Measurements from ENCODE around the gene SOX8. TPM values are rescaled to one million over a fixed set of nuclear protein-coding genes. Genes with fewer than 3 reads are reported as not detected.

Gene SOX8
- total and polyA plus RNA-seq, 2 experiments from 2014 or later: 5.7 to 26.2 TPM

DNA sequence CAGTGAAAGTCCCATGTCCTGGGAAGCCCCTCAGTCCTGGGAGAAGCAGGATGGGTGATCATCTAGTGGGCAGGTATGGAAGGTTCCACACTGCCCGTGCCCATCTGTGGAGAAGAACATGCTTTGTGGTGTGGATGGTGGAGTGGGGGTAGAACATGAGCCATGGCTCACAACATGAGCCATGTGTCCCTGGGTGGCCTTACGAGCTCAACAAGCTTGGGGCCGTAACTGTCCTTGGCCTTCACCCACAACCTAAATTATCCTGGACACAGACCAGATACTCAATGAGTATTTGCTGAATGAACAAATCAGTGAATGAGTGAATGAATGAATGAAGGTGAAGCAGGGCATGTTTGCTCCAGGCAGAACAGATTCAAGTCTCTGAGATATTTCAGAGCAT lies 13.5 kb downstream of the SOX8 start (continued):
- TF ChIP-seq, protein P1, sequence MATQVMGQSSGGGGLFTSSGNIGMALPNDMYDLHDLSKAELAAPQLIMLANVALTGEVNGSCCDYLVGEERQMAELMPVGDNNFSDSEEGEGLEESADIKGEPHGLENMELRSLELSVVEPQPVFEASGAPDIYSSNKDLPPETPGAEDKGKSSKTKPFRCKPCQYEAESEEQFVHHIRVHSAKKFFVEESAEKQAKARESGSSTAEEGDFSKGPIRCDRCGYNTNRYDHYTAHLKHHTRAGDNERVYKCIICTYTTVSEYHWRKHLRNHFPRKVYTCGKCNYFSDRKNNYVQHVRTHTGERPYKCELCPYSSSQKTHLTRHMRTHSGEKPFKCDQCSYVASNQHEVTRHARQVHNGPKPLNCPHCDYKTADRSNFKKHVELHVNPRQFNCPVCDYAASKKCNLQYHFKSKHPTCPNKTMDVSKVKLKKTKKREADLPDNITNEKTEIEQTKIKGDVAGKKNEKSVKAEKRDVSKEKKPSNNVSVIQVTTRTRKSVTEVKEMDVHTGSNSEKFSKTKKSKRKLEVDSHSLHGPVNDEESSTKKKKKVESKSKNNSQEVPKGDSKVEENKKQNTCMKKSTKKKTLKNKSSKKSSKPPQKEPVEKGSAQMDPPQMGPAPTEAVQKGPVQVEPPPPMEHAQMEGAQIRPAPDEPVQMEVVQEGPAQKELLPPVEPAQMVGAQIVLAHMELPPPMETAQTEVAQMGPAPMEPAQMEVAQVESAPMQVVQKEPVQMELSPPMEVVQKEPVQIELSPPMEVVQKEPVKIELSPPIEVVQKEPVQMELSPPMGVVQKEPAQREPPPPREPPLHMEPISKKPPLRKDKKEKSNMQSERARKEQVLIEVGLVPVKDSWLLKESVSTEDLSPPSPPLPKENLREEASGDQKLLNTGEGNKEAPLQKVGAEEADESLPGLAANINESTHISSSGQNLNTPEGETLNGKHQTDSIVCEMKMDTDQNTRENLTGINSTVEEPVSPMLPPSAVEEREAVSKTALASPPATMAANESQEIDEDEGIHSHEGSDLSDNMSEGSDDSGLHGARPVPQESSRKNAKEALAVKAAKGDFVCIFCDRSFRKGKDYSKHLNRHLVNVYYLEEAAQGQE (IDR thresholded peaks at IDR 0.05; ENCODE audit: unreplicated experiment): no peak
- TF ChIP-seq ZNF331 (CRISPR knock-in tag; IDR thresholded peaks at IDR 0.05; ENCODE audit: low read depth): no peak
- TF ChIP-seq JUNB (IDR thresholded peaks at IDR 0.05; ENCODE audit: unreplicated experiment): no peak
- TF ChIP-seq STAT1 (IDR thresholded peaks at IDR 0.05; ENCODE audit: unreplicated experiment): no peak
- no peak for TF ChIP-seq POLR2AphosphoS5 (IDR thresholded peaks at IDR 0.05; ENCODE audit: low read depth)
- no peak for TF ChIP-seq ETS1 (IDR thresholded peaks at IDR 0.05)
- TF ChIP-seq EZH2 (IDR thresholded peaks at IDR 0.05; ENCODE audit: low read depth, unreplicated experiment): no peak
- TF ChIP-seq NANOG (IDR thresholded peaks at IDR 0.05; ENCODE audit: borderline replicate concordance): no peak

GRCh38 chr16:995783-996182 lies 14.2 kb downstream of the SOX8 start:
- no peak for TF ChIP-seq POLR2AphosphoS5 (IDR thresholded peaks at IDR 0.05; ENCODE audit: low read depth)
- TF ChIP-seq ETS1 (IDR thresholded peaks at IDR 0.05): no peak
- no peak for TF ChIP-seq CTCF (conservative IDR thresholded peaks at IDR 0.05; ENCODE audit: low read depth in 2 of 2)
- TF ChIP-seq, protein P1 (IDR thresholded peaks at IDR 0.05; ENCODE audit: unreplicated experiment): no peak
- TF ChIP-seq ZNF331 (CRISPR knock-in tag; IDR thresholded peaks at IDR 0.05; ENCODE audit: low read depth): no peak
- no peak for TF ChIP-seq EZH2phosphoT487 (IDR thresholded peaks at IDR 0.05; ENCODE audit: unreplicated experiment)
- TF ChIP-seq STAT1 (IDR thresholded peaks at IDR 0.05; ENCODE audit: unreplicated experiment): no peak
- no peak overlapping the region for H3K4me3 ChIP-seq
- Mint-ChIP-seq H3K4me1 (peaks cover 12% of the 10 kb centered on the region), H3K4me3 (no peak overlapping the region; the same call in 2 of the 3 replicates), H3K9me3 (peaks cover 23% of the 10 kb centered on the region; the same call in 2 of the 3 replicates), H3K27me3 (ENCODE audit: insufficient read depth, low read depth, poor library complexity) (peaks cover 10% of the 10 kb centered on the region), H3K27ac (no peak overlapping the region), H3K36me3 (ENCODE audit: low read depth) (peaks cover 8% of the 10 kb centered on the region; the same call in 1 of the 3 replicates)
- H3K27ac ChIP-seq (ENCODE audit: low read depth): no peak overlapping the region
- H3K27me3 ChIP-seq (ENCODE audit: insufficient read depth): no peaks in the 10 kb centered on the region
- ATAC-seq: no peak
- H3K9me2 ChIP-seq (ENCODE audit: insufficient read depth): no peaks in the 10 kb centered on the region
- no peak for DNase-seq (ENCODE audit: low spot score)
- H3F3A ChIP-seq (replicated peaks; ENCODE audit: low read depth): no peaks in the 10 kb centered on the region
- no peaks in the 10 kb centered on the region for H3K36me3 ChIP-seq (ENCODE audit: insufficient read depth)
- H3K4me2 ChIP-seq: no peak overlapping the region
- H3K4me1 ChIP-seq (ENCODE audit: insufficient read depth): no peaks in the 10 kb centered on the region
- no peak overlapping the region for H2AFZ ChIP-seq
- no peaks in the 10 kb centered on the region for H3K79me2 ChIP-seq (replicated peaks; ENCODE audit: insufficient read depth)
- no peaks in the 10 kb centered on the region for H4K20me1 ChIP-seq (replicated peaks; ENCODE audit: insufficient read depth)
